Stimulated activated CD4-positive, alpha-beta T cell treated with anti-CD3 and anti-CD28 coated beads, Interleukin-1b, Interleukin-23, amount 100 ng/mL, for 48 hours (primary cell): ENCODE results near the gene SMC2.

Experiments
- DNase-seq: peaks from one replicate; pipeline ENCODE4 v3.0.0-alpha.2; 2020

Gene SMC2

GRCh38 chr9:104093647-104094533, at the start of gene SMC2:
TSS of gene SMC2 (plus strand) at chr9:104094309. CDS start at chr9:104095385, 1,076 bp downstream.
- peak; percentile 92 for DNase-seq

GRCh38 chr9:104068546-104068945, 25.6 kb upstream of the SMC2 start:
- DNase-seq = no peak

GRCh38 chr9:104069288-104069687, 24.8 kb upstream of the SMC2 start:
- DNase-seq = no peak

GRCh38 chr9:104071589-104071988, 22.5 kb upstream of the SMC2 start:
- no peak for DNase-seq

GRCh38 chr9:104073098-104073769, 20.9 kb upstream of the SMC2 start:
- no peak for DNase-seq

- DNase-seq = no peak
Measured at GRCh38 chr9:104073770-104074133, 20.4 kb upstream of the SMC2 start.

GRCh38 chr9:104074876-104075275, 19.2 kb upstream of the SMC2 start:
- DNase-seq = no peak

GRCh38 chr9:104075801-104076753, 18.0 kb upstream of the SMC2 start:
- DNase-seq = no peak

- DNase-seq = no peak
Measured at GRCh38 chr9:104078596-104078995, 15.5 kb upstream of the SMC2 start.

- DNase-seq = no peak
Measured at GRCh38 chr9:104080983-104081382, 13.1 kb upstream of the SMC2 start.

GRCh38 chr9:104082168-104082567, 11.9 kb upstream of the SMC2 start:
- DNase-seq = no peak

GRCh38 chr9:104085525-104085924, 8.6 kb upstream of the SMC2 start:
- no peak for DNase-seq

- no peak for DNase-seq
Measured at GRCh38 chr9:104087894-104088293, 6.2 kb upstream of the SMC2 start.

- no peak for DNase-seq
Measured at GRCh38 chr9:104088416-104088815, 5.7 kb upstream of the SMC2 start.

- no peak for DNase-seq
Measured at GRCh38 chr9:104090578-104090977, 3.5 kb upstream of the SMC2 start.

- no peak for DNase-seq
Measured at GRCh38 chr9:104091116-104091515, 3.0 kb upstream of the SMC2 start.

GRCh38 chr9:104091708-104092107, 2.4 kb upstream of the SMC2 start:
- DNase-seq = no peak

GRCh38 chr9:104092192-104092591, 1.9 kb upstream of the SMC2 start:
- no peak for DNase-seq

- DNase-seq = no peak
Measured at GRCh38 chr9:104092875-104093600, 1.1 kb upstream of the SMC2 start.

- DNase-seq = no peak
Measured at GRCh38 chr9:104094534-104095015, 466 bp downstream of the SMC2 start.

GRCh38 chr9:104099630-104100029, 5.5 kb downstream of the SMC2 start:
- DNase-seq = no peak

GRCh38 chr9:104104360-104104759, 10.3 kb downstream of the SMC2 start:
- no peak for DNase-seq
